ENCODE measurements around the gene HECTD3.

Gene HECTD3

GRCh38 chr1:45010855-45011811, at the start of gene HECTD3:
TSS of gene HECTD3 (minus strand) at chr1:45011324. CDS start at chr1:45011257, 67 bp downstream.
- peak; percentile 80 to 87 for DNase-seq

GRCh38 chr1:45059829-45060228, 48.7 kb upstream of the HECTD3 start:
- no peak for DNase-seq

- no peak for DNase-seq
Measured at GRCh38 chr1:45057542-45057941, 46.4 kb upstream of the HECTD3 start.

DNA sequence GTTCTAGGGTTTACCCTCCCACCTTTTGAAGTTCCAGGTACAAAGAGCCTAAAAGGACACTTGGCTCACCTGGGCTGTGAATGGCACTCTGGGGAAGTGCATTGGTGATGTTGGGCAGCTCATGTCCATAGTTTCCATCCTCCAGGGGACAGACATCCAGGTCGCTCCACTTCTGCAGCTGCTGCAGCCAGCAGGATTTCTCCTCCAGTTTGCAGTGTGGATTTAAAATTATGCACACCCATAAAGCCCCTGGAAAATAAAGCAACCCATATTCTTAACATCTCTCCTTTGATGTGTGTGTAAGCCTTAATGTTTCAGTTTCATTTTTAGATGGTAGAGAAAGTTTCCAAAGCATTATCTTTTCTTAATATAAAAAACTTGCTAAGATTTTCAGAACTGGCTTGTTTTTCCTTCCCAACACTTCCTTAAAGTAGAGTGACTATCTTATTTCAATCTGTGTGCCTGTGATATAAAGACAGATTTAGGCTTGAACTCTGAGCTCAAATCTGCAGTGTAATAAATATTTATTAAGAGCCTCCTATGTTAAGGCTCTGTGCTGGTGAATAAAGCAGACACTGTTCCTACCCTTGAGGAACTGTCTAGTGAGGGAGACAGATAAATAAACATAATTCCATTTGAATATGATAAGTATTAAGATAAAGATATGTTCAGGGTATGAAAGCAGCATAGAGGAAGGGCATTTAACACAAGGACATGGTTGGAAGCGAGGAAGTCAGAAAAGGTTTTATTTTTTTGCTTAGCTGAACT, 40.1 kb upstream of the HECTD3 start:
- no peak for DNase-seq

GRCh38 chr1:45047032-45047431, 35.9 kb upstream of the HECTD3 start:
- DNase-seq, result no peak

DNA sequence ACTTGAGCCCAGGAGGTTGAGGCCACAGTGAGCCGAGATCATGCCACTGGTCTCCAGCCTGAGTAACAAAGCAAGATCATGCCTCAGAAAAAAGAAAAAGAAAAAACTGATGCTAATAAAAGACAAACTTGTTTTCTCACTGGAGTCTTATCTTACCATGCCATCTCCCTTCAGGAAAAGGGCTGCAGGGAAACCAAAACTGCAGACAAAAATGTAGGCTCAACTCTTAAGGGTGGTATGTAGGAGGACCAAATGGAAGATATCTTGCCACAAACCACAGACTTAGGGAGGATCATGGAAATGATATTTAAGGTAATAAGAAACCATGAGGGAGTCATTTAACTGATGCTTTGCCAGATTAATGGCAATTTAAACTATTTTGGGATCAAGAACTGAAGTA, 33.8 kb upstream of the HECTD3 start:
- DNase-seq, result no peak

GRCh38 chr1:45043094-45043493, 32.0 kb upstream of the HECTD3 start:
- DNase-seq, result no peak

DNA sequence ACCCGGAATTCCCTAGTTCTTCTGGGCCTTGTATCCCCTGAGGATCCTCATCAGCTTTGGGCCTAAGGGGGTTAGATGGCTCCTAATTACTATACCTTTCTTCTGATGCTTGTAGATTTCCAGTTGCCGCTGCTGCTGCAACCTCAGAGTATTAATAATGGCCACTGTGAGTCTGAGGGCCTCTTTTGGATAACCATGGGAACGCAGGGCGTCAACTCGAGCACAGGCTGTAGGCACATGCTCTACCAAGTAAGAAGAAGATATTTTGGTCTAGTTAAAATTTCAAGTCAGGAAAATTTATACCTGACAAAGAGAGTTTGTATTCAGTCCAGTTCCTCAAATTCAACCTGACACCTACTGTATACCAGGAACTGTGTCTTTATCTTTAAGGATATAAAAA, 29.2 kb upstream of the HECTD3 start:
- DNase-seq, result no peak

DNA sequence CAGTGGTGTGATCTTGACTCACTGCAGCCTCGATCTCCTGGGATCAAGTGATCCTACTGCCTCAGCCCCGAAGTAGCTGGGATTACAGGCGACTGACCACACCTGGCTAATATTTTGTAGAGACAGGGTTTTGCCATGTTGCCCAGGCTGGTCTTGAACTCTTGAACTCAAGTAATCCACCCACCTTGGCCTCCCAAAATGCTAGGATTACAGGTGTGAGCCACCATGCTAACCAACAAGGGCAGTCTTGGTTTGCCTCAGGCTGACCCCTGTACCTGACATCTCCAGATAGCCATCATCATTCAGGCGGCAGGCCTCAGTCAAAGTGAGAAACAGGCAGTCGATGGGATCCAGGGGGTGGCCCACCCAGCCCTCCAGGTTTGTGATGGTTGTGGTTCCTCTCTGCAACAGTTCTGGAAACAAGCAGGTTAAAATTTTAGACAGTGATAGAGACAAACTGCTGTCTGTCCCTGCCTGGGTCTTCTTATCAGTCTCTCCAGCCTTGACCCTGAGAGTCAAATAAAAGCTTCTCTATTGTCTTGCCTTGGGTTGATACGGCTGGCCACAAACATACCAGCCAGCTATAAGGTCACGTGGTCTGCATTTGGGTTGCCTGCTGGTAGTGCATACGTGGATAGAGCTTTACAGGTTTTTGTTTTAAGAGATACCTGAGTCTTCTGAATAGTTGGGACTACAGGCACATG, 27.7 kb upstream of the HECTD3 start:
- DNase-seq, result no peak

GRCh38 chr1:45038240-45038639, 27.1 kb upstream of the HECTD3 start:
- no peak for DNase-seq

GRCh38 chr1:45037456-45037855, 26.3 kb upstream of the HECTD3 start:
- no peak for DNase-seq

- no peak for DNase-seq
Measured at GRCh38 chr1:45035631-45036301, 24.6 kb upstream of the HECTD3 start.

- no peak for DNase-seq
Measured at GRCh38 chr1:45033356-45033755, 22.2 kb upstream of the HECTD3 start.

DNA sequence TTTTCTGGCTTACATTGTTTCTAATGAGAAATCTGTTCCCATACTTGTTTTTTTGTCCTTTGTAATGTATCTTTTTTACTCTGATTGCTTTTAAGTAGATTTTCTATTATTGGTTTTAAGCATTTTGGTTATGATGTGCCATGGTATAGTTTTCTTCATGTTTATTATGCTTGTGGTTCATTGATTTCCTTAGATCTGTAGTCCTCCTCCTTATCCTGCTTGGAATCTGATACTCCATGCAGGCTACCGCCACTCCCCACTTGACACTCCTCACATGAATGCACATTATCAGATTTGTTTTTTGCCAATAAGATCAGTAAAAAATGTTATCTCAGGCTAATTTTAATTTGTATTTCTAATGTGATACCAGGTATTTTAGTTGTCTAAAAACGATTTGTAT, 21.7 kb upstream of the HECTD3 start:
- no peak for DNase-seq

DNA sequence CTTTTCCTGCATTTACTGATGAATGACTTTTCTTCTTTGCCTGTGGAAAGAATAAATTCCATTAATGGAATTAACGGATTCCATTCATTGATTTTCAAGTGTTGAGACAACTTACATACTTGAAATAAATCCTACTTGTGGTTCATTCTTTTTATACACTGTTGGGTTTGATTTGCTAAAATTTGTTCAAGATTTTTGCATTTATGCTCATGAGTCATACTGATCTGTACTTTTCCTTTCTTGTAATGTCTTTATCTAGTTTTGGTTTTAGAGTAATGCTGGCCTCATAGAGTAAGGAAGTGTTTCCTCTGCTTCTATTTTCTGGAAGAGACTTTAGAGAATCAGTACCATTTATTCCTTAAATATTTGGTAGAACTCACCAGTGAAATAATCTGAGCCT, 15.3 kb upstream of the HECTD3 start:
- DNase-seq, result no peak

GRCh38 chr1:45023663-45024062, 12.5 kb upstream of the HECTD3 start:
- DNase-seq, result no peak

DNA sequence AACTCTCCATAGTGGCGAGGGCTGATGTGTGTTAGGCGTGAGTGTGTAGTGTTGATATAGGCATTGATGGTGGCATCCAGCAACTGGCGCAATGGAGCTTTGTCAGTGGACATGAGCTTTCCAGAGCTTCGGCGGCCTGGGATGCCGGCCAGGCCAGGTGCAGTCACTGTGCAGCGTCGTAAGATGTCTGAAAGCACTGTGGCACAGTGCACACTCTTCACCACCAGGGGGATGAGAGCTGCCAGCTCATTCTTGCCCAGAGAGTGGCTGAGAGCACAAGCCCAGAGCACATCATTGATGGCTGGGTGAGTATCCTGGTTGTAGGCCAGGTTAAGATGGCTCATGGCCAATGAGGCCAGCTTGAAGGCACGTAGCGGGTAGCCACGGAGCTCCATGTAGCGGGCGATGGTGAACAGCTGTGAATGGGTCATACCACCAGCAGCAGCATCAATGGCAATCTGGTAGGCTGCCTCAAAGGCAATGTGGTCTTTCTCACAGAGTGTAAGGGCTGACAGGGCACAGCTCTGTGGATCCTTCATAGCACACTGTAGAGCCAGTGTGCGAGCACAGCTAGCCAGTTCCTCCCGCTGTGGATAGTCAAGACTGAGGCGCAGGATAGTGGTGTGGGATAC, 7.6 kb upstream of the HECTD3 start:
- DNase-seq, result peak; percentile 53 to 55

DNA sequence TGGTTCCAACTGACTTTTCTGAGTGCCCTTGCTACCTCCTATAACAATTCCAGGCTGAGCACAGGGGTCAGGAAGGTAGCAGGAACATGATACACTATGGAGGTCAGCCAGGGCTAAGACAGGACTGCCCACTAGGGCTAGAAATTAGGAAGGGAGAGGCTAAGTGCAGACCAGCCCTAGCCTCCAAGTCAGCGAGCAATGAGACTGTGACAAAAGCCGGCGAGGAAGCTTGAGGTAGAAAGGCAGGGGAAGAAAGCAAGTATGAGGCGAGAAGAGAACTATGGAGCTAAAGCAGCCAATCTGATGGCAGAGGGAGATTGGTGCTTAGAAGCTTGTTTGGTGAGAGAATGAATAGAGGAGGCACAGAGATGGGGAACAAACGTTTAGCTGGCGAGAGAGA, 5.6 kb upstream of the HECTD3 start:
- no peak for DNase-seq

DNA sequence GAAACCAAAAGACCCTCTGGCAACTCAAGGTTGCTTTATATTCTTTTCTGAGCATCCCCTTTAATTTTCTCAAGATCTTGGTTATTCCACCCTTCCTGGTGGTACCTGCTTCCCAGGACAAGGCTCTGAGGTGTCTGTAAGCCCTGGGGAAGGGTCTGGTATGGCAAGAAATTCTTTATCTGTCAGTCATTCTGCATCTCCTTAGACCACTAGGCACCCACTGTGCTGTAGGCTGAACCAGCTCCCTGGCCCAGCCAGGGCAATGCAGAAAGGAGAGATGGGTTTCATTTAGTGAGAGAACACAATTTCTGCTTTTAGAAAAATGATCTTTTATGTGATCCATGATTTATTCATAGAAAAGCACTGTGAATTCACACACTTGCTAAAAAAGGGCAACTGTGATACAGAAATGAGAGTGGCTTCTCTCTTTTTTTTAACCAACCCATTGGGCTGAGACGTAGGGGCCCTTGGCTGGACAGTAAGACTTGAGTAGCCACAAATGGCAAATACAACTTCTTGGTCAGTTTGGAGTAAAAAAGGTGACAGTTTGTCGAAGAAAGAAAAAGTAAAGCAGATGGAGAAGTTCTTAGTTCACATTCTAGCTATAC, 5.1 kb upstream of the HECTD3 start:
- no peak for DNase-seq

GRCh38 chr1:45015683-45016082, 4.6 kb upstream of the HECTD3 start:
- DNase-seq, result no peak

GRCh38 chr1:45014321-45015028, 3.4 kb upstream of the HECTD3 start:
- DNase-seq, result peak; percentile 86 to 90
